ENCODE results near the gene PHC2.

PHC2 gene, protein sequence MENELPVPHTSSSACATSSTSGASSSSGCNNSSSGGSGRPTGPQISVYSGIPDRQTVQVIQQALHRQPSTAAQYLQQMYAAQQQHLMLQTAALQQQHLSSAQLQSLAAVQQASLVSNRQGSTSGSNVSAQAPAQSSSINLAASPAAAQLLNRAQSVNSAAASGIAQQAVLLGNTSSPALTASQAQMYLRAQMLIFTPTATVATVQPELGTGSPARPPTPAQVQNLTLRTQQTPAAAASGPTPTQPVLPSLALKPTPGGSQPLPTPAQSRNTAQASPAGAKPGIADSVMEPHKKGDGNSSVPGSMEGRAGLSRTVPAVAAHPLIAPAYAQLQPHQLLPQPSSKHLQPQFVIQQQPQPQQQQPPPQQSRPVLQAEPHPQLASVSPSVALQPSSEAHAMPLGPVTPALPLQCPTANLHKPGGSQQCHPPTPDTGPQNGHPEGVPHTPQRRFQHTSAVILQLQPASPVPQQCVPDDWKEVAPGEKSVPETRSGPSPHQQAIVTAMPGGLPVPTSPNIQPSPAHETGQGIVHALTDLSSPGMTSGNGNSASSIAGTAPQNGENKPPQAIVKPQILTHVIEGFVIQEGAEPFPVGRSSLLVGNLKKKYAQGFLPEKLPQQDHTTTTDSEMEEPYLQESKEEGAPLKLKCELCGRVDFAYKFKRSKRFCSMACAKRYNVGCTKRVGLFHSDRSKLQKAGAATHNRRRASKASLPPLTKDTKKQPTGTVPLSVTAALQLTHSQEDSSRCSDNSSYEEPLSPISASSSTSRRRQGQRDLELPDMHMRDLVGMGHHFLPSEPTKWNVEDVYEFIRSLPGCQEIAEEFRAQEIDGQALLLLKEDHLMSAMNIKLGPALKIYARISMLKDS

DNA sequence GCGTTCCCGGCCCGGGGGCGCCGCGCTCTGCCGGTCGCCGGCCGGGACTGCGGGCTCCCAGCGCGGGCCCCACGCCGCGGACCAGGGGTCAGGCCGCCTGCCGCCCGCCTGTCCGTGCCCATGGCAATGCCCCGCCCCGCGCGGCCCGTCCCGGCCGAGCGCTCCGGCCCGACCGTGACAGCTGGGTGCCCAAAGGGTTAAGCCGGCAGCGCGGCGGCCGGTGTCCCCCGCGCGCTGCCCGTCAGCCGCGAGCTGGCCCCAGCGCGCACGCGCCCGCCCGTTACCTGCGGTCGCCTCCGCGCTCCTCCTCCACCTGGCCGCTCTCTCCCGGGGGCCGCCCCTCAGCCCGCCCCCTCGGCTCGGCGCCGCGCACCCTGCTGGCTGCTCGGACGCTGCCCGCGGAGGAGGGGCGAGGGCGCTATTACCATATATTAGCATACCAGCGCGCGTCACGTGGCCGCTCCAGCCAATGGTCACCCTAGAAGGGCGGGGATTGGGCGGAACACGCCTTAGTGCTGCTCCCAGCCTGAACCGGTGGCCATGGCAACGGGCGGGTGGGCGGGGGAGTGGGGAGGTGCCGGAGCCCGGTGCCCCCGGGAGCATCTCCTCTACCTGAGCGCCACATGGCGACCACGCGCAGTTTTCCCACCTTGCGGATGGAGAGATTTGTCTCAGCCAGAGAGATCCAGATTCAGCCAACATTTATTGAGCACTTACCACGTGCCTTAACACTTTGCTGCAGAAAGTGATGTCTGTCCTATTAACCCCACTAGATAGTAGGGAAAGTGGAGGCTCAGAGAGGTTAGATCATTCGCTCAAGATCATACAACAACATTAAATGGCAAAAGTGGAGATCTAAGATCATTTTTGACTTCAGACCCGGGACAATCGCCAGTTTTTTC is at the start of gene PHC2:
PHC2 (minus strand) TSS at position 404 of the 902 bp plus-strand sequence. CDS start 55,556 bp downstream, outside the sequence.
- TF ChIP-seq, protein P1, sequence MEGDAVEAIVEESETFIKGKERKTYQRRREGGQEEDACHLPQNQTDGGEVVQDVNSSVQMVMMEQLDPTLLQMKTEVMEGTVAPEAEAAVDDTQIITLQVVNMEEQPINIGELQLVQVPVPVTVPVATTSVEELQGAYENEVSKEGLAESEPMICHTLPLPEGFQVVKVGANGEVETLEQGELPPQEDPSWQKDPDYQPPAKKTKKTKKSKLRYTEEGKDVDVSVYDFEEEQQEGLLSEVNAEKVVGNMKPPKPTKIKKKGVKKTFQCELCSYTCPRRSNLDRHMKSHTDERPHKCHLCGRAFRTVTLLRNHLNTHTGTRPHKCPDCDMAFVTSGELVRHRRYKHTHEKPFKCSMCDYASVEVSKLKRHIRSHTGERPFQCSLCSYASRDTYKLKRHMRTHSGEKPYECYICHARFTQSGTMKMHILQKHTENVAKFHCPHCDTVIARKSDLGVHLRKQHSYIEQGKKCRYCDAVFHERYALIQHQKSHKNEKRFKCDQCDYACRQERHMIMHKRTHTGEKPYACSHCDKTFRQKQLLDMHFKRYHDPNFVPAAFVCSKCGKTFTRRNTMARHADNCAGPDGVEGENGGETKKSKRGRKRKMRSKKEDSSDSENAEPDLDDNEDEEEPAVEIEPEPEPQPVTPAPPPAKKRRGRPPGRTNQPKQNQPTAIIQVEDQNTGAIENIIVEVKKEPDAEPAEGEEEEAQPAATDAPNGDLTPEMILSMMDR (conservative IDR thresholded peaks at IDR 0.05): peak; percentile 44; the same call in 1 of the 2 replicates
- H3K27ac ChIP-seq: peak within 1 kb of the TSS; percentile 86

DNA sequence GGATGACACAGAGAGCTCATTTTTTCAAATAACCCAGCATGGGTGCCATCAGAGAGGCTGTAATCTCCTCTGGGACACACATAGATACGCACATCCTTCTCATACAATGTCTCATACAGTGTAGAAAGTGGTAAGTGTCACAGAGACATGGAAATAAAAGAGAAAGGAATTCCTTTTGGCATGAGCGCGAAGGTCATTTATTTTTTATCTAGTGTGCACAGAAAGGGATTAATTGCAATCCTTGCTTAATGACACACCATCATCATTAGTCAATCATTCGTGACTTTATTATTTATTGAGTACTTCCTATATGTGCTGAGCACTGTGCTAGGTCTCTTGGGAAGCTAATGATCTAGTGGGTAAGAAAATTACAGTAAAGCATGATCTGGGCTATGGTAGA is 46.6 kb upstream of the PHC2 start:
- no peak overlapping the region for H3K27ac ChIP-seq
- TF ChIP-seq, protein P1 (conservative IDR thresholded peaks at IDR 0.05): no peak

DNA sequence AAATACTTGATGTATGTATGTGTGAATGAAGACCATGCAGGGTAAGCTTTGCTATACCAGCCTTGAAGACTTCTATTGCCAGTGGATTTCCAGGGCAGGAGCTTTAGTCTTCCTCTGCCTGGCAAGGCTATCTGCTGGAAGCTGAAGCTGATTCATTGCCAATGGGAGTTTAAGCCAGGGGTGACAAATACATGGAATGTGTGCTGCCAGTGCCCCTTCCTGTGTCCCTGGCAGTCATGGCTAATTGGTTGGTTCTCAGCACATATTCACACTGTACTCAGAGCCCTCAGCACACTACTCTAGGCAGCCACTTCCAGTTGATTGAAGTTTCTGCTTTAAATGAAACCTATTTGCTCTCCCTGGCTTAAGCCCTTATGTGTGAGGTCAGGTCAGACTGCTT is 43.0 kb upstream of the PHC2 start:
- no peak overlapping the region for H3K27ac ChIP-seq
- TF ChIP-seq, protein P1 (conservative IDR thresholded peaks at IDR 0.05): no peak

DNA sequence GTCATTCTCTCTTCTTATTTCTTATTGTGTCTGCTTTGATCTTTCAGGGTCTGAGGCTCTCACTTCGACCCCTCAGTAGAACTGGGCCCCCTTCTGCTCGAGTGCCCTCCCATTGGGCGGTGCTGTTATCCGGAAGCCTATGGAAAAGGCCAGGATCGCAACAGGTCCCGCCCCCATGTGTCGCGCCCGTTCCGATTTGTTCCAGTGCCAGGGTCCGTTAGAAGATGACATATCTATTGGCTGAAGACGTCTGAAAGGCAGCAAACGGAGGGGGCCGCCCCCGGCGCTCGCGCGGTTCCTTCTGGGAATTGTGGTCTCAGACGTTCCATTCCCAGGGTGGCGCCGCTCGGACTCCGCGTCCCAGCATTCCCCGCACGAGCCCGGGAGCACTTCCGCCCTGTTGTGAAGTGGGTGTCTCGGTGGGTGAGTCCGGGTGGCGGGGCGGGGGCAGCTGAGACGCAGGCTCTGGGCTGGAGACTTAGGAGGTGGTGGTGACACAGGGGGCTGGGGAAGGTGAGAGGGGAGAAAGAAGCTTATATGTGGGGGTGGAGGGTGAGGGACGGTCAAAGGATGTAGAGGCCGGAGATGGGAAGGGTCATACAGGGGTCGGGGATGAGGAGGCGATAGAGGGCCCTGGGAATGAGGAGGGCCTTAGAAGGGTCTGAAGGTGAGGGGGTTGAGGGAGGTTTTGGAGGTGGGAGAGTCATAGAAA is 41.5 kb upstream of the PHC2 start, which contains the start of gene ZSCAN20:
ZSCAN20 (plus strand) TSS at position 377 of the 712 bp plus-strand sequence. CDS start 6,644 bp downstream, outside the sequence.
- TF ChIP-seq, protein P1 (conservative IDR thresholded peaks at IDR 0.05): no peak
- peak within 1 kb of the TSS; percentile 60 for H3K27ac ChIP-seq

DNA sequence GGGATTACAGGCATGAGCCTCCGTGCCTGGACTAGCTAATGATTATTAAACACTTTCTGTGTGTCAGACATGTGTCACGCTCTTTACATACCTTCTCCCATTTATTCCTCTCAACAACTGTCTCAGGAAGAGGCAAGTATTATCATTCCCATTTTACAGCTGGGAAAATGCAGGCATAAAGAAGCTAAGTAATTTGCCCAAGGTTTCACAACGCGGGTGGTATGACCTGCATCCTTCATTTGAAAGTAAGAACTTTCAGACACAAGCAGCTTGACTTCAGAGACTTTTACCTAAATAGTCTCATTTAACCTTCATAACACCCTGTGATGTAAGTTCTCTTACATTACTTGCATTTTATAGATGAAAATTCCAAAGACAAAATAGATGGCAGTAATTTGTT is 40.5 kb upstream of the PHC2 start:
- peak overlapping the region; percentile 60 for H3K27ac ChIP-seq
- TF ChIP-seq, protein P1 (conservative IDR thresholded peaks at IDR 0.05): no peak

DNA sequence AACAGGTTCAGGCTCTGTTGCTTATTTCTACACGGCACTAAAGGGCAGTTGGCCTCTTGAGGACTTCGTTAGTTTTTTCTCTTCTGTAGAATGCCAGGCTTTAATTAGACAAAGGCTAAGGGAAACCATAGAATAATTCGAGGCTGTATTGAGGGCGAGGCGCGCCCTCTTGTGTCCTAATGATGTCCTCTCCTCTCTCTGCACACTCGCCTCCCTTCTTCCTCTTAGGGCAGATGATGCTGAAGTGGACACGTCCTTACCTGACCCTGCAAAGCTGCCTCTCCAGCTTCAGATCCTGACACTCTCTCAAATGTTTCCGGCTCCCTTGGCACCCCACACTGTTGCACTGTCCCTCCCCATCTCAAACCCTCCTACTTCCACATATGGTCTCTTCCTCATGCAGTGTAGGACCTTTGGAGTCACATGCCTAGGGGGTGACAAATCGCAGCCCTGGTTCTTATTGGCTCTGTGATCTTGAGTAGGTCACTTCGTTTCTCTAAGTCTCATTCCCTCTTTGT is 39.7 kb upstream of the PHC2 start:
- peak overlapping the region; percentile 60 for H3K27ac ChIP-seq
- TF ChIP-seq, protein P1 (conservative IDR thresholded peaks at IDR 0.05): peak; percentile 89
